PC-9 (cell line): ENCODE data around the gene SH3BP4. TPM values are rescaled to one million over a fixed set of nuclear protein-coding genes. Genes with fewer than 3 reads are reported as not detected.

Source experiments
- BruUV-seq: library from RNA; stranded (reverse); fragments of 400-500 nt; replicated peaks from 2 replicates; lab custom pipeline; 2021; lab: Mats Ljungman, UMichigan
- CTCF ChIA-PET: fragments of 300-600 bp; sonication (Branson Sonifier 250); formaldehyde crosslinking; loops from one replicate; lab custom pipeline; 2022; ENCODE audit warnings: antibody characterized with exemption; lab: Charles Lee
- POLR2A ChIA-PET: fragments of 300-600 bp; sonication (Branson Sonifier 250); formaldehyde crosslinking; loops from one replicate; lab custom pipeline; 2022; ENCODE audit warnings: antibody characterized with exemption; ENCODE audit not compliant: unreplicated experiment; lab: Charles Lee
- DNase-seq, 2 experiments: peaks; one replicate each; pipeline versions ENCODE4 v3.0.0 to v3.0.0-alpha.2; 2015 to 2022; ENCODE audit warnings: mixed read lengths in 1 of 2
- H2AFZ ChIP-seq: fragments of 200-600 bp; sonication (generic); 2 replicates; pipeline ENCODE4 v1.8.1; 2017; ENCODE audit warnings: antibody characterized with exemption
- H3F3A ChIP-seq: fragments of 200-600 bp; sonication (generic); 2 replicates; pipeline ENCODE4 v1.8.1; 2017; ENCODE audit warnings: antibody characterized with exemption, mild to moderate bottlenecking, low read depth; ENCODE audit not compliant: insufficient read depth
- H3K27ac ChIP-seq: fragments of 200-600 bp; sonication (generic); 2 replicates; pipeline ENCODE4 v1.6.1; 2016; ENCODE audit warnings: mixed run types
- H3K27me3 ChIP-seq: fragments of 200-600 bp; sonication (generic); 2 replicates; pipeline ENCODE4 v1.6.1; 2016; ENCODE audit warnings: low read depth, mixed run types; ENCODE audit not compliant: insufficient read depth
- H3K36me3 ChIP-seq: fragments of 200-600 bp; sonication (generic); 2 replicates; pipeline ENCODE4 v1.6.1; 2016; ENCODE audit warnings: low read depth, mixed run types
- H3K4me1 ChIP-seq: fragments of 200-600 bp; sonication (generic); replicated peaks from 2 replicates; pipeline ENCODE4 v1.6.1; 2016; ENCODE audit warnings: mixed run types; ENCODE audit not compliant: insufficient read depth
- H3K4me2 ChIP-seq: fragments of 200-600 bp; sonication (generic); 2 replicates; pipeline ENCODE4 v1.6.1; 2017; ENCODE audit warnings: mixed run types
- H3K4me3 ChIP-seq: fragments of 200-600 bp; sonication (generic); 2 replicates; pipeline ENCODE4 v1.6.1; 2016; ENCODE audit warnings: mixed run types
- H3K79me2 ChIP-seq: fragments of 200-600 bp; sonication (generic); 2 replicates; pipeline ENCODE4 v1.6.1; 2017; ENCODE audit warnings: low read depth, mixed run types
- H3K9me2 ChIP-seq: fragments of 200-600 bp; sonication (generic); 2 replicates; pipeline ENCODE4 v1.8.1; 2017; ENCODE audit warnings: mild to moderate bottlenecking; ENCODE audit not compliant: insufficient read depth
- H3K9me3 ChIP-seq: fragments of 200-600 bp; sonication (generic); 2 replicates; pipeline ENCODE4 v1.8.1; 2016; ENCODE audit warnings: low read depth; ENCODE audit not compliant: insufficient read depth
- H4K20me1 ChIP-seq: fragments of 200-600 bp; sonication (generic); 2 replicates; pipeline ENCODE4 v1.8.1; 2017; ENCODE audit not compliant: insufficient read depth
- CTCF ChIP-seq: fragments of 200-600 bp; sonication (generic); conservative IDR thresholded peaks from 2 replicates; pipeline ENCODE4 v1.6.1; 2017; ENCODE audit warnings: mixed run types, antibody characterized with exemption, mild to moderate bottlenecking, moderate library complexity
- EZH2 ChIP-seq: fragments of 200-600 bp; sonication (generic); IDR thresholded peaks from 2 replicates; pipeline ENCODE4 v1.8.0; 2017; ENCODE audit warnings: antibody characterized with exemption, low read depth
- intact Hi-C: fragments of 100-400 bp; cut with micrococcal nuclease; formaldehyde crosslinking; loops from one replicate; pipeline ENCODE4 v1.10.0; 2022; ENCODE audit not compliant: unreplicated experiment
- total RNA-seq: library from RNA; stranded (reverse); gene quantifications from 2 replicates; pipeline ENCODE4 v1.2.3, GENCODE V29; 2021

Gene SH3BP4
- total RNA-seq, 1 experiment from 2014 or later = 131 TPM

GRCh38 chr2:234964631-234965461 lies 13.0 kb downstream of the SH3BP4 start:
- Histone ChIP-seq H4K20me1 (peaks cover under 1% of the 10 kb centered on the region; the same call in 1 of the 2 replicates), H3K9me2 (no peaks in the 10 kb centered on the region), H3K9me3 (no peaks in the 10 kb centered on the region), H3K36me3 (peaks cover 27% of the 10 kb centered on the region), H3K4me1 (peaks cover 92% of the 10 kb centered on the region), H3K27ac (peak overlapping the region; percentile 90), H3K4me3 (no peak overlapping the region), H3F3A (peaks cover 43% of the 10 kb centered on the region), H3K79me2 (peaks cover 100% of the 10 kb centered on the region), H3K4me2 (peak overlapping the region; percentile 68), H3K27me3 (no peaks in the 10 kb centered on the region), H2AFZ (no peak overlapping the region)
- no TSS peak for BruUV-seq
- CTCF ChIA-PET = interaction anchor here (0.6 kb wide), 3 partner anchors 8 to 98 kb away, joined by 3 to 10 read pairs (median 6); no protein-coding TSS in a partner anchor
- intact Hi-C loops = loop anchor here (1.0 to 5.0 kb wide), 2 partner anchors 16 to 32 kb away; no protein-coding TSS in a partner anchor
- TF ChIP-seq EZH2 (no peak), CTCF (no peak)
- POLR2A ChIA-PET = interaction anchor here (0.5 to 1.8 kb wide), 4 partner anchors 17 to 982 kb away, joined by 3 to 10 read pairs (median 4); no protein-coding TSS in a partner anchor
- no peak for DNase-seq

- peaks cover 92% of the 10 kb centered on the region for H3K4me1 ChIP-seq
- H3K9me3 ChIP-seq = no peaks in the 10 kb centered on the region
- no peak overlapping the region for H2AFZ ChIP-seq
- BruUV-seq = no TSS peak
- CTCF ChIA-PET = no interaction called here
- no peak overlapping the region for H3K4me3 ChIP-seq
- TF ChIP-seq CTCF (no peak), EZH2 (no peak)
- peaks cover 32% of the 10 kb centered on the region for H3K36me3 ChIP-seq
- intact Hi-C loops = no loop called here
- no peaks in the 10 kb centered on the region for H3K9me2 ChIP-seq
- H3K79me2 ChIP-seq = peaks cover 100% of the 10 kb centered on the region
- H3K27me3 ChIP-seq = no peaks in the 10 kb centered on the region
- POLR2A ChIA-PET = no interaction called here
- no peak overlapping the region for H3K4me2 ChIP-seq
- H3K27ac ChIP-seq = no peak overlapping the region
- no peak for DNase-seq
- H3F3A ChIP-seq = peaks cover 55% of the 10 kb centered on the region
- peaks cover 5% of the 10 kb centered on the region for H4K20me1 ChIP-seq
These were observed 14.5 kb downstream of the SH3BP4 start for GRCh38 chr2:234966340-234966739.

GRCh38 chr2:234967201-234967869 lies 15.5 kb downstream of the SH3BP4 start:
- intact Hi-C loops = no loop called here
- Histone ChIP-seq H3K36me3 (peaks cover 37% of the 10 kb centered on the region), H4K20me1 (peaks cover 5% of the 10 kb centered on the region), H3K4me3 (no peak overlapping the region), H3K27ac (no peak overlapping the region), H3K9me3 (no peaks in the 10 kb centered on the region), H3K79me2 (peaks cover 100% of the 10 kb centered on the region), H3K27me3 (no peaks in the 10 kb centered on the region), H3K9me2 (no peaks in the 10 kb centered on the region), H3K4me2 (no peak overlapping the region), H3K4me1 (peaks cover 92% of the 10 kb centered on the region), H2AFZ (no peak overlapping the region), H3F3A (peaks cover 50% of the 10 kb centered on the region)
- no TSS peak for BruUV-seq
- ChIA-PET CTCF (interaction anchor here (0.6 kb wide), 1 partner anchor 18 kb away, joined by 8 read pairs; no protein-coding TSS in a partner anchor), POLR2A (no interaction called here)
- TF ChIP-seq CTCF (no peak), EZH2 (no peak)
- DNase-seq = no peak
